ENCODE data around the gene OXER1. TPM values are rescaled to one million over a fixed set of nuclear protein-coding genes. Genes with fewer than 3 reads are reported as not detected.

Gene OXER1
- total RNA-seq, 1 donor from 2014 or later = 0.68 TPM

DNA sequence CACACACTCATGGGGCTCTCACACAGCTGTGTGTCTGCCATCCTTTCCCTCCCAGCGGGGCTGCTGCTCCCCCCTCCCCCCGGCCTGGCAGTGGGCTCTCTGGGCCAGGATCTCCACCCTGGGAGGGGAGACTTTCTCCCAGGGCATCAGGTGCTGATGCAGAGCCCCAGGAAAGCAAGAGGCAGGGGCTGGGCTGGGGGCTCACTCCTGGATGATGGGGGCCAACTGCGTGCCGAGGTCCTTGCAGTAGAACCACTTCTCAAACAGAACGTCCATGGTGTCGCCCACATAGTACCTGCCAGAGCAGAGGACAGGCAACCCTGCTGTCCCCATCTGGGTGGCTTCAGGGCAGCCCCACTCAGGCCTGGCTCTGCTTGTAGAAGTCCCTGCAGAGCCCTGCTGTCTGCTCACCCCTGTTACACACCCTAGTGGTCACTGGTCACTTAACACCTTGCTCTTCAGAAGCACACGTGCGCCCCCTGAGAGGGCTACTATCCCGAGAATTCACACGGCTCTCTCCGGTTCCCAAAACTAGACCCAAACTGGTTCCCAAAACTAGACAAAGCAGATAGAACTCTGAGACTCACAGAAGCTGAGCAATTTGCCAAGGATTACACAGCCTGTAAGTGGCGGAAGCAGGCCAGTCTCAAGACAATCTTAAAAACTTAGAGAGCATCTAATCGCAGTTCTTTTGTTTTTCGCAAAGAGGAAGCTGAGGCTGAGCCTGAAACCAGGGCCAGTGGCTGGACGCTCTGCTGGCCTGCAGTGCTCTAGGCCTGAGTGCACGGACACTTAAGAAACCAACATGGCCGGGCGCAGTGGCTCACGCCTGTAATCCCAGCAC is 6.6 kb upstream of the OXER1 start:
- intact Hi-C loops (cut with micrococcal nuclease) = no loop called here

DNA sequence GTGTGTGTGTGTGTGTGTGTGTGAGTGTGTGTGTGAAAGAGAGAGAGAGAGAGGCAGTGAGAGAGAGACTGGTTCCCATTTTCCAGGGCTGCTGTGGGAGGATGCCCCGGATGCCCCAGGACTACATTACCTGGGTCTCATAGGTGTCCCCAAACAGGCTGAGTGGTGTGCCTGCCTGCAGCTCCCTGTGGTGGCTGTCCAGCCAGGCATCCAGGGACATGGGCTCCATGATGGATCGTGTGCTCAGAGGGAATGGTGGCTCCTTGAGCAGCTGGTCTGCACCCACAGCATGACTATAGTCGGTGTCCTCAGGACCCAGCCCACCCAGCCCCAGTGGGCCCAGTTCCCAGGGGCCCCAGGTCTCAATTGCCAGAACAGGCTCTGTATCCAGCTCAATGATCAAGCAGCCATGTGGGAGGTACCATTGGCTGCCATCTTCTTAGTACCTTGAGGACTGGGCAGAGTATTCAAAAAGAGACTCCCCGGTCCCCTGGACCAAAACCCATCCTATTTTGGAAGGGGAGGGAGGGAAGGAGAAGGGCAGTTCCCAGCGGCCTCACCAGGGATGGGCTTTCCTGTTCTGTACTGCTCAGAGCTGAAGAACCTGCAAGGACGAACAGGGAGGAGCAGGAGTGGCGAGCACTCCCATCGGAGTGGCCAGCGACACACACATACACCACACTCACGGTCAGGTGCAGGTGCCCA is 5.8 kb upstream of the OXER1 start:
- intact Hi-C loops (cut with micrococcal nuclease) = no loop called here

DNA sequence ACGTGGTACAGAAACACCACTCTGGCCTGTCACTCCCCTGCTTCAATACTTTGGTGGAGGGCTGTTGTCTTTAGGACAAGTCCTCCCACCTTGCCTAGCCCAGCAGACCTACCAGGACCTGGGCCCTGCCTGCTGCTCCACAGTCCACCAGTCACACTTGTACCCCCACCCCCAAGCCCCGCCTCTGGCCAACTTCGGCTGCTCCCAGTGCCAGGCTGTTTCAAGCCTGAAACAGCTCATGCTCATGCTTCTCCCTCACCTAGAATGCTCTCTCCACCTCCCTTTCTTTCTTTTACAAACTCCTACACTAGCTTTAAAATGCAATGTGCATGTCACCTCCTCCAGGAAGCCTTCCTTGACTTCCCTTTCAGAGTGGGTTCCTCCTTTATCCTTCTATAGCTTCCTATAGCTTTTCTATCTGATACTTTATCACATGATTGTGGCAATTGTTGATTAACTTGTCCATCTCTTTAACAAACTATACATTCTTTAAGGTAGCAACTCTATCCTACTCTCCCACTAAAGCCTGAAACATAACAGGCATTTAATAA is 4.8 kb upstream of the OXER1 start:
- intact Hi-C loops (cut with micrococcal nuclease) = no loop called here

GRCh38 chr2:42767899-42768705 is 4.2 kb upstream of the OXER1 start:
- intact Hi-C loops (cut with micrococcal nuclease) = no loop called here

DNA sequence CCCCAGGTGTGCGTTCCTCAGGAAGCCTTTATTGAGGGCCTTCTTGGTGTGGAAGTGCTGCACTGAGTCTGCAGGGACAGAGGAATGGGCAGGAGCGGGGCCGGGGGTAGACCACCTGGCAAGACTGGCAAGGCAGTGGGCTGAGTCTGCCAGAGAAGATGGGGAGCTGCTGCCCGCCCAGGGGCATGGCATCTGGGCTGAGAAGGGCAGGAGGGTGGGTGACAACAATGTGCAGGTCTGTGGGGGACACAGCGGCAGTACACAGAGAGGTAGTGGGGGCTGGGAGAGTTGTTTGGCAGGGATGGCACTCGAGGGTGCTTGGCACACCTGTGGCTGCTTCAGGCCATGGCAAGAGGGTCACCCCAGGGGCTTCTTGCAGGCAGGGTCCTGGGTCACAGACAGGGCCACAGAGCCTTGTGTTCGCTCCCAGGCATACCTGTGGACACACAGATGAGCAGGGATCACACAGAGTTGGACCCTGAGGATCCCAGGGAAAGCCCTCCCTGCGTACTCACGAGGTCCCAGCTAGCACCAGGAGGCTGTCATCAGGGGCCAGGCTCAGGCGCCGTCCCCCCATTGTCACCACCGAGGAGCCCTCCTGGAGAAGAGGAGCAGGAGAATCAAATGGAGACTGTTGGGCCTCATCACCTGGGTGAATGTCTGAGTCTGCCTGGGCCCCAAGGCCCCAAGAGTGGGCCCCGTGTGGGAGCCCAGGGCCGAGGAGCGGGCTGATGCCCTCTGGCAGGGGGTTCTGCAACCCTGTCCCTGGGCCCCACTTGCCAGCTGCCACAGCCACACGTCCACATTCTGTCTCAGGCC is 3.4 kb upstream of the OXER1 start:
- intact Hi-C loops (cut with micrococcal nuclease) = no loop called here

GRCh38 chr2:42765686-42766085 is 1.8 kb upstream of the OXER1 start:
- intact Hi-C loops (cut with micrococcal nuclease) = no loop called here

- intact Hi-C loops (cut with micrococcal nuclease) = no loop called here
Measured at GRCh38 chr2:42764901-42765300, 966 bp upstream of the OXER1 start.

GRCh38 chr2:42762823-42763804 is 821 bp downstream of the OXER1 start:
- intact Hi-C loops (cut with micrococcal nuclease) = no loop called here

DNA sequence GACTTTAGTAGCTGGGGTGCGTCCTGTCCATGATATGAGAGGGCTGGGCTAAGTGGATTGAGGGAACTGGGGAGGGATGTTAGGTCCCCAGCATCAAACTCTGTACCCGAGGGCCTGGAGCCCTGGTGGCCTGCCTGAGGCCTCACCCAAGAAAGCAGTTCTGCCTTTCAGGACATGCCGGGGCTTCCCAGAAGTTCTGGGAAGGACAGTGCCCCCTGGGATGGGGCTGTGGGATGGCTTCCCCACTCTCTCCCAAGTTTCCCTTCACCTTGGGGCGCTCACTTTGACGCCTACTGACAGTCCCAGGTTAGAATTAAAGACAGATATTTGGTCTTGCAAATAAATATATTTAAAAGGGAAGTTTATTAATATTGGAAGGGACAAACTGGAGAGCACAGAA is 1.8 kb downstream of the OXER1 start:
- intact Hi-C loops (cut with micrococcal nuclease) = no loop called here

GRCh38 chr2:42761554-42761953 is 2.4 kb downstream of the OXER1 start:
- intact Hi-C loops (cut with micrococcal nuclease) = no loop called here

- intact Hi-C loops (cut with micrococcal nuclease) = no loop called here
Measured at GRCh38 chr2:42758751-42759150, 5.2 kb downstream of the OXER1 start.

DNA sequence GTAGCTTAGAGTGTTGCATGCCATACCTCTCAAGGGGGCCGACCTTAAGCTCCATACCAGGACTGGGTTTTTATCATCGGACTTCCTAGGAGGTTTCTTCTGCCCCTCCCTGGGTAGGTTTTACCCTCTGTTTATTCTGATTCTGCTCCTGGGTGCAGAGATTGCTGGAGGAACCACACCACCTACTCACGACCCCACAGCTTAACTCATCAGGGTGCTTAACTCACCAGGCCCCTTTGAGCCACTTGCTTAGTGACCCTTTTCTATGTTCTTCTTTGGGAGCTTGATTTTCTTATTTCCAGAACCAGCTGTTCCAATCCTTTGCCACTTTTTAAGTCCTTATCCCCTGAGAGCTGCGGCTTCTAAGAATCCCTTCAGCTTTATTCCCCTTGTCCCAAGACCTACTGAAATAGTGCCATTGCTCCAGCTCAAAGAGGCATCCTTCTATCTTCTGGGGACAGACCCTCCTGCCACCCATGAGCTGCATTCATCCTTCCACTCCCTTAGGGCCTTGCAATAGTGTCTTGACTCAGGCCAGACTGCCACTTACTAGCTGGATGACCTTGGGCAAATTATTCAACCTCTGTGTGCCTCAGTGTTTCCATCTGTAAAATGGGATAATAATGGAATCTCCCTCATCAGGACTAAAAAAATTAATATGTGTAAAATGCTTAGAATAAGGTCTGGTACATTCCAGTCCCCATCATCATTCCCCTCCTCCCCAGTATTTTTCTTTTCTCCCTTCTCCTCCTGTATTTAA is 5.8 kb downstream of the OXER1 start:
- intact Hi-C loops (cut with micrococcal nuclease) = no loop called here

DNA sequence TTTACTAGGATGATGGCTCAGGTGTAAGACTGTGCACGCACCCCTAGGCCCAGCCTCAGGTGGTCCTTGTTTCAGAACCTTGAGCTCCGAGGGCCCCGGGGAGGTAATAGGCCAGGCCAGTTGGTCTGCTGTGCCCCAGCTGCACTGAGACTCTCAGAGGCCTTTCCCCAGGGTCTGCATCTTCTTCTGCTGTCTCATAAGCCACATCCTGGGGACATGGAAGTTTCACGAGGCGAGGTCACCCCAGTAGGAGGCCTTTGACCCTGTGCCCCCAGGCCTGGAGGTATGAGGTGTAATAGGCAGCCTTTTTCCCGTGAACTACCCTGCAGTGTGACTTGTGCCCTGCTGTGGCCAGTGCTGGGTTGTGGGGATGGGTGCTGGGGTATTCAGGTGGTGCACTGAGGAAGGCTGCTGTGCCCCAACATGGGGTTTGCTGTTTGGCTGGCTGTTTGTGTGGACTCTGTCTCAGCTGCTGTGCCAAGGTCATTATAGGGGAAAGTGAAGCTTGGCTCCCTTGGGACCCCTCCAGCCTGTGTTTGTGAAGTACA is 6.9 kb downstream of the OXER1 start:
- intact Hi-C loops (cut with micrococcal nuclease) = no loop called here

DNA sequence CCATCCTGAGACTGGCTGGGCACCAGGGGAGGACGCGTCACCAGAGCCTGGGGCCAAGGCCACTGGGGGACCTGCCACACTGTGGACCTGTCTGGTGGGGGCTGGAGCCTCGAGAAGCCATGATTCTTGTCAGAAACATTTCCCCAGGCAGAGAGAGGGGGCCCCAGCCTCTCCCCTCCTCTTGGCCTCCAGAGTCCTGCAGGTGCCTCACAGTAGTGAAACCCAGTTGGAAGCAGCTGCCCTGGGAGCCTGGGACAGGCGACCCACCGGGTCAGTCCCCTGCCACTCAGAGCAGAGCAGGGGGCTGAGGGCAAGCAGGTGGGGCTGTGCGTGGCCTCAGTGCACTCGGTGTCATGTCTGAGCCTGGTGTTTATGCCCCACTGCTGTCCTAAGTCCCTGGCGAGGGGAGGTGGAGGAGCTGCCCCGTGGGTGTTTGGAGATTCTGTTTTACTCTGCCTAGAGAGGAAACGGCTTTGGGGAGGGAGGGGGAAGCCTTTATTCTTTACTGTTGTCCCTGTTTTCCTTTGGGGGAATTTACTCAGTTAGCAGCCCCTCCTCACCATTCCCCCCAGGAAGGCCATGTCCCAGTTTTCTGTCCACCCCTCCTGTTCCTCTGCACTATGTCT is 7.7 kb downstream of the OXER1 start:
- intact Hi-C loops (cut with micrococcal nuclease) = no loop called here

DNA sequence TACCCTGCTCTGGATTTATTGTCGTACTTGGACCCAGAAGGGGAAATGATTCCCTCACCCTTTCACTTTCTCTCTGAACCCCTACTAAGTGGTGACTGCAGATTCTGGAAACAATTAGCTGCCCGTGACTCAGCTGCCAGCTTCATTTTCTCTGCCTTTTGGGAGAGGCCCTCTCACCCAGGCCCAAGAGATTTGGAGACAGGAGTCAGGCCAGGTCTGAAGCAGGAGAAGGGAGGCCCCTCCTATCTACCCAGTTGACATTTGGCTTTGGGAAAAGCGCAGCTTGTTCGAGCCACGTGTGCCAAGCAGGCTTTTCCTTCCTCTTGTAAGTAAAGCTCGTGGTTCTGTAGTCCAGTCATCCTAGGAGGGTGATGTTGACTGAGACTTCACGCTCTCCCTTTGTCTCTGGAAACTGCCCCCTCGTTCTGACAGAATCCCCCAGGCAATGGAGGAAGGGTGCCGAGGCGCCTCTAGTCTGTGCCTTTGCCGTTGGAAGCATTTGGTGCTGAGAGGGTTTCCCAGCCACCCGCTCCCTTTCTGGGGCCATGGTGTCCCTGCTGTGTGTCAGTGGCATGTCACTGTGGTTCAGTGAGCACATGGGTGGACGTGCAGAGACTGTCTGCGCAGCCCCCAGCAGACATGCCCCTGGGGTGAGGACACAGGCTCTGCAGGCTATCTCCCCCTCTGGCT is 8.6 kb downstream of the OXER1 start:
- intact Hi-C loops (cut with micrococcal nuclease) = no loop called here

GRCh38 chr2:42754776-42755140 is 9.2 kb downstream of the OXER1 start:
- intact Hi-C loops (cut with micrococcal nuclease) = no loop called here

- intact Hi-C loops (cut with micrococcal nuclease) = no loop called here
Measured at GRCh38 chr2:42754021-42754775, 9.7 kb downstream of the OXER1 start.

Data from T-helper 2 cell treated with Interferon-gamma antibody and Interleukin-4, amounts not matched to agents 100 ng/mL and 5 ng/mL, for 36 hours (primary cell).